A673 (cell line): Measurements from ENCODE around the gene TTC28.

Experiments
- CTCF ChIP-seq: fragments of 300-800, 200-600 bp; sonication (generic); conservative IDR thresholded peaks from 2 replicates; pipeline ENCODE4 v1.5.1; 2017; ENCODE audit warnings: low read depth, mild to moderate bottlenecking, antibody characterized with exemption, low read length, moderate library complexity, mixed read lengths
- EZH2 ChIP-seq: fragments of 200-600 bp; sonication (generic); IDR thresholded peaks from 2 replicates; pipeline ENCODE4 v1.6.1; 2017; ENCODE audit warnings: borderline replicate concordance, low read depth, mild to moderate bottlenecking, mixed read lengths, antibody characterized with exemption, low read length; ENCODE audit not compliant: poor library complexity, severe bottlenecking

DNA sequence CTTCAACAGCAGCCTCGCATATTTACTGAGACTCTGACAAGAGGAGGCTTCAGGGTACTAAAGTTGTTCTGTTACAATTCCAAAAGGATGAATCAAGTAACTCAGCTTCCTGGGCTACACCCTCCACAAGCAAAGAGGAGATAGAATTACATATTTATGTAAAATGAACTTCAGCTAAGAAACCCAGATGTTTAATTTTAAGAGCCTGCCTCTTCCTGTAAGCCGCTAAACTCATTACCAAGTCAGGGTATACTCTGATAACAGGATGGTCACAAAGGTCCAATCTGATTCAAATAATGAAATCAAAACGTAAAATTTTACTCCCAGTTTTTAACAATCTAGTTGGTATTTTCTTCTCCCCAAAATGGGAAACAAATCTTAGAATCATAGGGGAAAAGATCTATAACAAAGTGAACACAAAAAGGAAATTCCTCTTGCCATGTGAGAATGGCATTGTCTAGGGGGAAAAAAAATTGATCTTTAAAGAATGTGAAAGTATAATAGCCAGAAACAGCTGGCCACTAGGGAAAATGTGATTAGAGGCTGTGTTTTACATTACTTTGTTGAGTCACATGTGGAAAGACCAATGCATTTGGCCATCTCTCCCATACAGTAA is 31.0 kb upstream of the TTC28 start:
- TF ChIP-seq CTCF (no peak), EZH2 (no peak)
